Ovary (tissue), 3 donors: ENCODE measurements around the gene CPVL.

Experiments used
- CTCF ChIP-seq, 3 donors: fragments of 450-650 bp in 2 of 3; fragments of 200-600 bp in 1 of 3; IDR thresholded peaks; one replicate each; pipeline versions ENCODE4 v1.5.1 to v1.8.0; 2016 to 2022; ENCODE audit warnings: antibody characterized with exemption in 3 of 3, mild to moderate bottlenecking in 1 of 3
- EP300 ChIP-seq: sonication (generic); formaldehyde crosslinking; IDR thresholded peaks from one replicate; pipeline ENCODE4 v1.6.1; 2017; ENCODE audit warnings: antibody characterized with exemption
- donor health status: DM: no; HTN: no; CAD: no.

GRCh38 chr7:28956608-28957063 is 189.7 kb downstream of the CPVL start:
- TF ChIP-seq CTCF (IDR thresholded peaks at IDR 0.05) (peak; percentile 16 to 67 (median 52)), EP300 (no peak)
